Muscle layer of colon (tissue), 2 donors: ENCODE measurements around the gene RNF187.
"Not testable (repeated sequence)": the region's sequence is repeated elsewhere in the genome, so short reads cannot be mapped to it uniquely, and the experiment has no call there.

Experiments used
- H3K27ac ChIP-seq: one replicate; pipeline ENCODE4 v1.7.0; 2013; ENCODE audit warnings: low read depth, mild to moderate bottlenecking, low read length, moderate library complexity
- H3K27me3 ChIP-seq, 2 donors: one replicate each; pipeline ENCODE4 v1.7.0; 2013; ENCODE audit warnings: low read length in 2 of 2, mild to moderate bottlenecking in 2 of 2; ENCODE audit not compliant: insufficient read depth in 2 of 2, control insufficient read depth in 1 of 2
- H3K36me3 ChIP-seq: one replicate; pipeline ENCODE4 v1.7.0; 2013; ENCODE audit warnings: mild to moderate bottlenecking, low read length; ENCODE audit not compliant: insufficient read depth
- H3K4me1 ChIP-seq: one replicate; pipeline ENCODE4 v1.7.0; 2013; ENCODE audit warnings: mild to moderate bottlenecking, low read length; ENCODE audit not compliant: insufficient read depth
- H3K4me3 ChIP-seq, 2 donors: one replicate each; pipeline ENCODE4 v1.7.0; 2013; ENCODE audit warnings: low read length in 2 of 2, low read depth in 1 of 2, mild to moderate bottlenecking in 1 of 2, moderate library complexity in 1 of 2
- H3K9ac ChIP-seq: one replicate; pipeline ENCODE4 v1.7.0; 2013; ENCODE audit warnings: low read length
- H3K9me3 ChIP-seq: one replicate; pipeline ENCODE4 v1.7.0; 2013; ENCODE audit warnings: mild to moderate bottlenecking, low read length
- donor health status: abdominal sarcoma.
- donor health status: Adenocarcinoma of cecum.

Gene RNF187

DNA sequence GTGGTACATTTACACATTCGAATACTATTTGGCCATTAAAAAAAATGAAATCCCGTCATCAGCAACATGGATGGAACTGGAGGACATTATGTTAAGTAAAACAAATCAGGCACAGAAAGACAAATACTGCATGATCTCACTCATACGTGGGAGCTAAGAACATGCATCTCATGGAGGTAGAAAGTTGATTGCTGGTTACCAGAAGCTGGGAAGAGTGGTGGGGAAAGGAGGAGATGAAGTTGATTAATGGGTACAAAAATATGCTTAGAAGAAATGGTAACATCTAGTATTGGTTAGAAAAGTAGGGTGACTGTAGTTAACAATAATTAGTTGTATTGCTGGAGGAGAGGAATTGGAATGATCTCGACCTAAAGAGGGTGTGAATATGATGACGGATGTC lies 24.6 kb upstream of the RNF187 start:
- no peak overlapping the region for H3K27ac ChIP-seq
- peaks cover 4% of the 10 kb centered on the region for H3K4me1 ChIP-seq
- peaks cover 68 to 86% of the 10 kb centered on the region in 2 donors for H3K27me3 ChIP-seq
- no peak overlapping the region for H3K4me3 ChIP-seq
- no peaks in the 10 kb centered on the region for H3K9me3 ChIP-seq
- no peaks in the 10 kb centered on the region for H3K36me3 ChIP-seq
- H3K9ac ChIP-seq: no peak overlapping the region

DNA sequence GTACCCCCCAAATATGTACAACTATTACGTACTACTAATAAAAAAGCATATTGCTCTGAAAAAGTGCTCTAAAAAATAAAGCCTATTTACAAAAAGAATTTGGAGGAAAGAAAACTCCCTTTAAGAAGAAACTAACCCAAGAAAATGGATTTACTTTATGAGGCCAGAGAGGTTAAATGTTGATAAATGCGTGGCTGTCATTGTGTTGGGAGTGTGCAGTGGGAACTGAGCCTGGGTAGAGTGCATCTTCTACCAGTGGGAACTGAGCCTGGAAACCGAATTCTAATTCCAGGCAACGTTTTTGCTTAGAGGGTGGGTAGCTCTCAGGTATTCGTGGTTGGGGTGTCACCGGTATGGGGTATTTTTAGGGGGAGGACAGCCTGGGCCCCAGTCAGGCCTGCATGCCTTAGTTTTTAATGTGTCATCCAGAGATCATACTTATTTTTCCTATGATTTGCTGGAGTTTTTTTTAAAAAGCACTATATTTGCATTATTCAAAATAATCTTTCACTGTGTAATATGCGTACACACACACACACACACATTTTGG lies 24.1 kb upstream of the RNF187 start:
- Histone ChIP-seq H3K4me1 (peaks cover 4% of the 10 kb centered on the region), H3K4me3 (no peak overlapping the region), H3K27me3 (peaks cover 73 to 84% of the 10 kb centered on the region in 2 donors), H3K27ac (no peak overlapping the region), H3K36me3 (no peaks in the 10 kb centered on the region), H3K9ac (no peak overlapping the region), H3K9me3 (no peaks in the 10 kb centered on the region)

DNA sequence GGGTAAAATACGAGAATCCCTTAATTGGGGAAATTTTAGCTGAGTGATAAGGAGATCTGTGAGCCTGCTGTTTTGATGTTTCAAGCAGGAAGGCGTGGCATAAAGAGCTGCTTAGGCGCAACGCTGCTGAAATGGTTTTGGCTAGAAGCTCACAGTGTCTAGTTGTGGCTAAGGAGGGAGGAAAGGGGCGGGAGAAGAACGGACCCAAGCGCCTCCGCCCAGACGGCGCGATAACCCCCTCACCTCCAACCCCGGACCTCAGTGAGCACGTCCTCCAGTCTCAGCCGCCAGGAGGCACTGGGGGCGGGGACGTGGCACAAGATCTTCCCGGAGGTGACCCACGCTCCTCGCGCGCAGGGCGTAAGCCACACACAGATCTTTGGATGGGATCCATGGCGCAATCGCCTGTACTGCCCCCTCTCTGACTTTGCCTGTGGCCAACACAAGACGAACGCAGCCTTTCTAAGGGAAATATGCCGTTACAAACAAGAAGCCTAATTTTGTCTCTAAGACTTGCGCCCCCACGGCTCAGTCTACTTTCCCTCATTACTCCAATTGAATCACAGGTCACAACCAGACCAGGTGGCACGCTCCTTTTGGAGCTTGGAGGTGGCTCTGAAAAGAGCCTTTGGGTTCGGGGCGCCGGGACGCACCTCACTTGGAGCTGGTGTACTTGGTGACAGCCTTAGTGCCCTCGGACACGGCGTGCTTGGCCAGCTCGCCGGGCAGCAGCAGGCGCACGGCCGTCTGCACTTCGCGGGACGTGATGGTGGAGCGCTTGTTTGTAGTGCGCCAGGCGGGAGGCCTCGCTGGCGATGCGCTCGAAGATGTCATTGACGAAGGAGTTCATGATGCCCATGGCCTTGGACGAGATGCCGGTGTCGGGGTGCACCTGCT lies 23.4 kb upstream of the RNF187 start:
- peaks cover 4% of the 10 kb centered on the region for H3K4me1 ChIP-seq
- H3K9ac ChIP-seq: no peak overlapping the region
- H3K27me3 ChIP-seq: peaks cover 74 to 86% of the 10 kb centered on the region in 2 donors
- H3K36me3 ChIP-seq: no peaks in the 10 kb centered on the region
- no peaks in the 10 kb centered on the region for H3K9me3 ChIP-seq
- H3K27ac ChIP-seq: no peak overlapping the region
- peak overlapping the region in 1 of 2 donors; percentile 47 for H3K4me3 ChIP-seq

DNA sequence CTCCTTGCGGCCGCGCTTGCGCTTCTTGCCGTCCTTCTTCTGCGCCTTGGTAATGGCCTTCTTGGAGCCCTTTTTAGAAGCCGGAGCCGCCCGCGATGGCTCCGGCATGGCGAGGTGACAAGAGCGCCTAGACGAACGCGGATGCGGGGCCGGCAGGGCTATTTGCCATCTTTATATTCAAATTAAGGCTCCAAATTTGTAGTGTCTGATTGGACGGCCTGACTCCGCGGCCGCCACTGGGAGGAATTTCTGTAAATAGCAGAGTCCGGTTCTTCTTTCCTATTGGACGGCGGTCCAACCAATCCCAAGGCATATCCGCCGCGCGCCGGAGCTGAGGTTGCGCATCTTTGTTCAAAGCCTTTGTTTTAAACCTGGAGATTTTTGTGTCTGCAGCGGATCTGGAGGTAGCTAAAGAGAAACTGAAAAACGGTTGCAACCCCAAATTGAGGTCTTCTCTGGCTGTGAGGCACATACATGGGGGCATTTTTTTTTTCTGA lies 22.6 kb upstream of the RNF187 start:
- Histone ChIP-seq H3K36me3 (no peaks in the 10 kb centered on the region), H3K9ac (no peak overlapping the region), H3K27me3 (peaks cover 75 to 86% of the 10 kb centered on the region in 2 donors), H3K9me3 (no peaks in the 10 kb centered on the region), H3K4me3 (peak overlapping the region in 1 of 2 donors; percentile 47), H3K4me1 (peaks cover 1% of the 10 kb centered on the region), H3K27ac (no peak overlapping the region)

DNA sequence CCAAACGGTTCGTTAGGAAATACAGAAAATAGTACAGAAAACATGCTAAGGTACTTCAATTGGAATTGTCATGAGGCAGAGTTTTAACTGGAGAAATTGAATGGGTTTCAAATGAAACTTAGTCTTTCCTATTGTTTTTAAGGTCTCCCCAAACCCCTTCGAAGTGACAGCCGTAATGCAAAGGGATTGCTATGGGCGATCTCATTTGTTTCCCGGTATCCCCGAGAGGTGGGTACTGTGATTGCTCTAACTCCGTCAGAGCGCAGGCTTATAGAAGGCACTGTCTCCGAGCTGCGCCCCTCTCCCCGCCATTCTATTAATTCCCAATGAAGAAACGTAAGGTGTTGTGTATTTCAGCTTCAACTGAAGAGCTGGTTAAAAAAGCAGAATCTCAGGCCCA lies 22.0 kb upstream of the RNF187 start:
- H3K9ac ChIP-seq: no peak overlapping the region
- H3K36me3 ChIP-seq: no peaks in the 10 kb centered on the region
- peaks cover 75 to 86% of the 10 kb centered on the region in 2 donors for H3K27me3 ChIP-seq
- no peaks in the 10 kb centered on the region for H3K4me1 ChIP-seq
- no peak overlapping the region for H3K4me3 ChIP-seq
- no peak overlapping the region for H3K27ac ChIP-seq
- no peaks in the 10 kb centered on the region for H3K9me3 ChIP-seq

DNA sequence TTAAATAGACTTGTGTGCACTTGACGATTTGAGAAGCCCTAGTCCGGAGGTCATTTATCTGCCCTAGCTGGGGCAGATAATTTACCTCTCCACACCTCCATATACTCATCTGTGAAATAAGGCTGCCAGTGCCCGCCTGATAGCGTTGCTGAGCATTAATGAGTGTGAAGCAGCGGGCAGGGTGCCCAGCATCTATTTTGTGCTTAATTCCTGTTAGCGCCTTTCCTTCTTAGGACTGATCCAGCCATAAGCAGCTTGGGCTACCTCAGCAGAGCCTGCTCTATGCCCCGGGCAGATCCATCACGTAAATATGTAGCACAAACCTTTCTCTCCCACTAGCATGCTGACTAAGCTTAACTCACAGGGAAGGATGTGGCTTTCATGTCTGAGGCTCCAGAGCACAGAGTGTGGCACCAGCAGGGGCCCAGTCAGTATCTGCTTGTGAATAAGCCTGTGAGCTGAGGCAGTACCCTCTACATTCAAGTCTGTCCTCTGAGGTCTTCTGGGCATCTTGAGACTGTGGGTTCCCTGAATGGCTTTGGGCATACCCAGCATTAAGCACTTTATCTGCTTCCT lies 21.5 kb upstream of the RNF187 start:
- Histone ChIP-seq H3K27me3 (peaks cover 73 to 85% of the 10 kb centered on the region in 2 donors), H3K9ac (no peak overlapping the region), H3K4me1 (no peaks in the 10 kb centered on the region), H3K9me3 (no peaks in the 10 kb centered on the region), H3K27ac (no peak overlapping the region), H3K36me3 (no peaks in the 10 kb centered on the region), H3K4me3 (no peak overlapping the region)

DNA sequence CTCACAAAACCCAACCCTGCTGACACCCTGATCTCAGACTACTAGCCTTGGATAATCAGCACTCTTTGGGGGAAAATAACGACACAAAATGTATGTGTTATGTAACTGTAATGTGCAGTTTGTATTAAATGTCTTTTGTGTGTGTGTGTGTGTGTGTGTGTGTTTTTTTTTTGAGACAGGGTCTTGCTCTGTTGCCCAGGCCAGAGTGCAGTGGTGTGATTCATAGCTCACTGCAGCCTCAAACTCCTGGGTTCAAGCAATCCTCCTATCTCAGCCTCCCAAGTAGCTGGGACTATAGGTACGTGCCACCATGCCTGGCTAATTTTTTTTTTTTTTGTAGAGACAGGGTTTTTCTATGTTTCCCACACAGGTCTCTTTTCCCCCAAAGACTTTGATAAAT lies 19.0 kb upstream of the RNF187 start:
- H3K36me3 ChIP-seq, H3K9ac ChIP-seq, H3K9me3 ChIP-seq, H3K4me3 ChIP-seq, H3K4me1 ChIP-seq, H3K27ac ChIP-seq: not testable (repeated sequence)
- peaks cover 54 to 78% of the 10 kb centered on the region in 2 donors for H3K27me3 ChIP-seq

DNA sequence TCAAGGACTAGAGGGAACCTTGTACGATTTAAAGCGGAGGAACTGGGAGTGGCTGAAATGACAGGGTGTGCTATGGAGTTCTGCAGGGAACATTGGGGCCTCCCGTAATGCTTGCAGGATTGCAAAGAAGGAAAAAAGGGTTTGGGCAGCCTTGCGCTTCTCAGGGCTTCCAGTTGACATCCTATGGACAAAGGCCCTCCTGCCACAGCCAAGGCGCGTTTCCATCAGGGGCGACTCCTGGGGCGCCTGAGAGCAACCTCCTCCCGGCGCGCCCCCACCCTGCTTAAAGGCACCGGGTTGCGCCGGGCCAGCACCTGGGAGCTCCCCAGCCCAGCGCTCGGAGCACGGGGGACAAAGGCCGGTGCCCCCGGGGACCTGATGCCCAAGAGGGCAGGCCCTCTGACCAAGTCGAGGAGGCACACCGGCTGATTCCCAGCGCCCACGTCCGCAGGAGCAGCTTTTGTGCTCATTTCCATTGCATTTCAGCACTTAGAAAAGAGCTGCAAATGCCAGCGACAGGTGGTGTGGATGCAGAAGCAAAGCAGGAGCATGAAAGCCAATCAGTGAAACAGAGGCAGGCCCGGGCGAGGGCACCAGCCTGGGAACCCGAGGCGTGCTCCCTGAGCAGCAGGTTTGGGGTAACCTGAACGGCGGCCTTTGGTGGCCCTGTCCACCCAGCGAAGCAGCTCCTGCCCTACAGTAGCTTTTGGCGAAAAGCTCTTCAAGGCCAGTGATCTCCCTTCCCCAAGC lies 17.6 kb upstream of the RNF187 start:
- Histone ChIP-seq H3K9ac (no peak overlapping the region), H3K4me1 (no peaks in the 10 kb centered on the region), H3K9me3 (no peaks in the 10 kb centered on the region), H3K27ac (no peak overlapping the region), H3K4me3 (no peak overlapping the region), H3K36me3 (no peaks in the 10 kb centered on the region), H3K27me3 (peaks cover 42 to 64% of the 10 kb centered on the region in 2 donors)

DNA sequence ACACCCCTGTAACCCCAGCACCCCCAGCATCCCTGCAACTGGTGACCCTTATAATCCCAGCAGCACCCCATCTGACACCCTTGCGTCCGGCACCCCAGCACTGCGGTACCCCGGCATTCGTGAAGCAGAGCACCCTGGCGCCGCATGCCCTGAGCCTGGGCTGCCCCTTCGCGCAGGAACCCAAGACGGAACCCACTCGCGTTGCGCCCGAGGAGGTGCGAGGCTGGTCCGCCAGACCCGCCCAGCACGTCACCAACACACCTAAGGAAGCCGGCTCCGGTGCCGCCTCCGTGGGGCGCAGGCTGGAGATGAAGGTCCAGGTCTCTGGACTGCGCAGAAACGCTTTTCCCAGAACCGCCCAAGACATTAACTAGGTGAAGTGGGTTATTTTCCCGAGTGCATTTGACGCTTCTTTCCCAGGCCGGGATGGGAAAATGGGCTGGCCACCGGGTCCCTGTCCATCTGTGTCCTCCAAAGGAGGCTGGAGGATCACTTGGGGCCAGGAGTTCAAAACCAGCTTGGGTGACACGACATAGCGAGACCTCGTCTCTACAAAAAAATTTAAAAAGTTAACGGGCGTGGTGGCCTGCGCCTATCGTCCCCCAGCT lies 15.9 kb upstream of the RNF187 start:
- Histone ChIP-seq H3K4me3 (no peak overlapping the region), H3K9ac (no peak overlapping the region), H3K4me1 (no peaks in the 10 kb centered on the region), H3K36me3 (no peaks in the 10 kb centered on the region), H3K9me3 (no peaks in the 10 kb centered on the region), H3K27ac (no peak overlapping the region), H3K27me3 (peaks cover 26 to 48% of the 10 kb centered on the region in 2 donors)

DNA sequence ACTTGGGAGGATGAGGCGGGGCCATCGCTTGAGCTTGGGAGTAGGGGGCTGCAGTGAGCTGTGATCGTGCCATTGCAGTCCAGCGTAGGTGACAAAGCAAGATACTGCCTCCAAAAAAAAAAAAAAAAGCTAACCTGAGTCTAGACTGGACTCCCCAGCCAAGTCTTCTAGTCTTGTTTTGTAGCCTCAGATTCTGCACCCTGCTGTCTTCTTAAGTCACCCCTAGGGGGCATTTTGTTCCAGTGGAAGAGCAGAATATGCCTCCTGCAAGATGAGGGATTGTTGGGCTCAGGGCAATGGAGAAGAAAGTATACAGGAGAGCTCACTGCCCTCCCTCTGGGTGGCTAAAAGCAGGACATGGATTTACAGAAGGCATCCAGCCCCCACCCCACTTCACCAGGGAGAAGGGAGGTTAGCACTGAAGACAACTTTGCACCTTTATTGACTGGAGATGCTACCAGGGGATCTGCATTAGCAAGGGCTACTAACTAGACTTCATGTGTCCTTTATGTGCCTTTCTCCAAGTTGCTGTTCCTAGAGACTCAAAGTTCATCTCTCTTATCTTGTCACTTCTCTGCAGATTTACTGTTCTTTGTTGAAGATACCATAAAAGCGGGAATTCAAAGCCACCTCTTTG lies 15.3 kb upstream of the RNF187 start:
- H3K9ac ChIP-seq: no peak overlapping the region
- no peak overlapping the region for H3K4me3 ChIP-seq
- H3K36me3 ChIP-seq: no peaks in the 10 kb centered on the region
- H3K4me1 ChIP-seq: no peaks in the 10 kb centered on the region
- peaks cover 22 to 42% of the 10 kb centered on the region in 2 donors for H3K27me3 ChIP-seq
- H3K9me3 ChIP-seq: no peaks in the 10 kb centered on the region
- no peak overlapping the region for H3K27ac ChIP-seq
